H1 (cell line): ENCODE data around the gene CFAP100. TPM values are rescaled to one million over a fixed set of nuclear protein-coding genes. Genes with fewer than 3 reads are reported as not detected.

Source experiments
- CTCF ChIA-PET: fragments of 300-600 bp; sonication (Branson Sonifier 250); formaldehyde crosslinking; loops from one replicate; lab custom pipeline; 2021; ENCODE audit not compliant: partially characterized antibody; lab: Charles Lee
- POLR2A ChIA-PET: fragments of 300-600 bp; sonication (Branson Sonifier 250); formaldehyde crosslinking; loops from one replicate; lab custom pipeline; 2021; ENCODE audit warnings: inconsistent platforms; ENCODE audit not compliant: partially characterized antibody; lab: Charles Lee
- DNase-seq, 2 experiments: peaks; one replicate each; pipeline versions ENCODE4 v3.0.0 to v3.0.0-alpha.2; 2010 to 2022; ENCODE audit warnings: low spot score in 2 of 2, low read depth in 1 of 2, mixed read lengths in 1 of 2
- FAIRE-seq: peaks from 2 replicates; lab custom pipeline; 2011; peaks lifted over from hg19 to GRCh38; lab: Jason Lieb, UNC
- H2AFZ ChIP-seq: 2 replicates; pipeline ENCODE4 v1.8.1; 2012; ENCODE audit warnings: low read length, inconsistent platforms
- H2AK5ac ChIP-seq: 2 replicates; pipeline ENCODE4 v1.6.1; 2013; ENCODE audit warnings: low read depth, low read length
- H2BK120ac ChIP-seq: replicated peaks from 2 replicates; pipeline ENCODE3; 2013; ENCODE audit warnings: low read depth, low read length, inconsistent platforms
- H2BK12ac ChIP-seq: 2 replicates; pipeline ENCODE4 v1.6.1; 2013; ENCODE audit warnings: low read depth, low read length
- H2BK15ac ChIP-seq: 2 replicates; pipeline ENCODE4 v1.6.1; 2013; ENCODE audit warnings: low read length
- H2BK20ac ChIP-seq: 2 replicates; pipeline ENCODE4 v1.6.1; 2013; ENCODE audit warnings: low read length
- H2BK5ac ChIP-seq: 2 replicates; pipeline ENCODE4 v1.6.1; 2013; ENCODE audit warnings: low read depth, low read length
- H3K14ac ChIP-seq: 2 replicates; pipeline ENCODE4 v1.6.1; 2013; ENCODE audit warnings: inconsistent platforms; ENCODE audit not compliant: insufficient read length
- H3K18ac ChIP-seq: 2 replicates; pipeline ENCODE4 v1.6.1; 2013; ENCODE audit warnings: low read length; ENCODE audit errors: extremely low read depth
- H3K23ac ChIP-seq: 2 replicates; pipeline ENCODE4 v1.6.1; 2013; ENCODE audit warnings: inconsistent platforms; ENCODE audit not compliant: insufficient read length
- H3K23me2 ChIP-seq: 2 replicates; pipeline ENCODE4 v1.6.1; 2013; ENCODE audit warnings: low read depth, low read length
- H3K27ac ChIP-seq: 2 replicates; pipeline ENCODE4 v1.6.1; 2011; ENCODE audit warnings: low read depth, low read length, inconsistent platforms
- H3K27me3 ChIP-seq, 4 experiments: replicated peaks in 1 of 4; 1 replicate in 1 of 4; 2 replicates in 3 of 4; pipeline versions ENCODE4 v1.6.1 to v1.8.1; 2011 to 2013; ENCODE audit warnings: low read length in 3 of 4, mild to moderate bottlenecking in 3 of 4, inconsistent platforms in 2 of 4, mixed read lengths in 2 of 4, moderate library complexity in 1 of 4; ENCODE audit not compliant: control insufficient read depth in 3 of 4, insufficient read depth in 3 of 4; ENCODE audit errors: extremely low read depth in 1 of 4
- H3K36me3 ChIP-seq, 4 experiments: 2 replicates each; pipeline versions ENCODE4 v1.6.1 to v1.8.1; 2011 to 2013; ENCODE audit warnings: mild to moderate bottlenecking in 4 of 4, low read length in 3 of 4, moderate library complexity in 2 of 4, control low read depth in 1 of 4, inconsistent platforms in 1 of 4; ENCODE audit not compliant: insufficient read depth in 4 of 4, control insufficient read depth in 2 of 4
- H3K4ac ChIP-seq: replicated peaks from 2 replicates; pipeline ENCODE3; 2013; ENCODE audit warnings: low read length, low read depth, mixed read lengths, inconsistent platforms; ENCODE audit not compliant: insufficient read length
- H3K4me1 ChIP-seq, 4 experiments: replicated peaks in 1 of 4; 1 replicate in 1 of 4; 2 replicates in 3 of 4; pipeline versions ENCODE4 v1.6.1 to v1.8.1; 2011 to 2013; ENCODE audit warnings: low read length in 3 of 4, inconsistent platforms in 2 of 4, mixed read lengths in 1 of 4; ENCODE audit not compliant: insufficient read depth in 4 of 4, control insufficient read depth in 3 of 4
- H3K4me2 ChIP-seq, 2 experiments: 2 replicates each; pipeline versions ENCODE4 v1.6.1 to v1.8.1; 2011 to 2013; ENCODE audit warnings: low read depth in 2 of 2, low read length in 2 of 2, control low read depth in 1 of 2, inconsistent platforms in 1 of 2, mild to moderate bottlenecking in 1 of 2; ENCODE audit not compliant: insufficient read depth in 1 of 2
- H3K4me3 ChIP-seq, 4 experiments: fragments of 200-600, 300-600 bp in 1 of 4; sonication (generic), shearing (Covaris generic), sonication (Bioruptor Twin) in 1 of 4; 2 replicates each; pipeline versions ENCODE4 v1.5.1 to v1.8.1; 2011 to 2016; ENCODE audit warnings: low read length in 4 of 4, low read depth in 3 of 4, control low read depth in 2 of 4, inconsistent platforms in 2 of 4, mild to moderate bottlenecking in 2 of 4, mixed read lengths in 1 of 4, moderate library complexity in 1 of 4; ENCODE audit not compliant: insufficient read depth in 2 of 4; ENCODE audit errors: extremely low read depth in 1 of 4
- H3K56ac ChIP-seq: replicated peaks from 2 replicates; pipeline ENCODE3; 2013; ENCODE audit warnings: low read depth, mild to moderate bottlenecking, mixed read lengths, low read length, inconsistent platforms; ENCODE audit not compliant: insufficient read length
- H3K79me1 ChIP-seq: 2 replicates; pipeline ENCODE4 v1.6.1; 2013; ENCODE audit warnings: low read depth, low read length, control low read depth
- H3K79me2 ChIP-seq, 2 experiments: 2 replicates each; pipeline versions ENCODE4 v1.6.1 to v1.8.1; 2012 to 2013; ENCODE audit warnings: low read length in 2 of 2, mild to moderate bottlenecking in 2 of 2, inconsistent platforms in 1 of 2; ENCODE audit not compliant: insufficient read depth in 2 of 2, control insufficient read depth in 1 of 2
- H3K9ac ChIP-seq, 4 experiments: replicated peaks in 1 of 4; 1 replicate in 1 of 4; 2 replicates in 3 of 4; pipeline versions ENCODE4 v1.6.1 to v1.8.1; 2011 to 2013; ENCODE audit warnings: low read depth in 3 of 4, low read length in 3 of 4, control low read depth in 2 of 4, mild to moderate bottlenecking in 2 of 4, moderate library complexity in 2 of 4, inconsistent platforms in 1 of 4; ENCODE audit errors: extremely low read depth in 1 of 4
- H3K9me3 ChIP-seq, 2 experiments: 2 replicates each; pipeline versions ENCODE4 v1.6.1 to v1.8.1; 2012 to 2013; ENCODE audit warnings: mild to moderate bottlenecking in 2 of 2, moderate library complexity in 2 of 2, control low read depth in 1 of 2, inconsistent platforms in 1 of 2, low read depth in 1 of 2, low read length in 1 of 2, mixed read lengths in 1 of 2; ENCODE audit not compliant: insufficient read depth in 2 of 2
- H4K20me1 ChIP-seq, 2 experiments: replicated peaks in 1 of 2; 2 replicates each; pipeline versions ENCODE3 to v1.8.1; 2011 to 2013; ENCODE audit warnings: inconsistent platforms in 2 of 2, low read length in 2 of 2, mild to moderate bottlenecking in 1 of 2; ENCODE audit not compliant: insufficient read depth in 2 of 2, control insufficient read depth in 1 of 2
- H4K5ac ChIP-seq: 2 replicates; pipeline ENCODE4 v1.6.1; 2013; ENCODE audit warnings: low read length, low read depth, mixed read lengths, inconsistent platforms; ENCODE audit not compliant: insufficient read length
- H4K8ac ChIP-seq: 2 replicates; pipeline ENCODE4 v1.8.0; 2013; ENCODE audit warnings: mild to moderate bottlenecking, moderate library complexity, low read length, inconsistent platforms; ENCODE audit not compliant: insufficient read depth; ENCODE audit errors: extremely low read depth
- H4K91ac ChIP-seq: replicated peaks from 2 replicates; pipeline ENCODE3; 2013; ENCODE audit warnings: low read length, mixed read lengths, inconsistent platforms; ENCODE audit not compliant: insufficient read length
- EP300 ChIP-seq, 2 experiments: IDR thresholded peaks; 1 replicate in 1 of 2; 2 replicates in 1 of 2; pipeline ENCODE4 v1.6.1; 2011 to 2012; ENCODE audit warnings: low read depth in 2 of 2, low read length in 2 of 2, mild to moderate bottlenecking in 2 of 2, borderline replicate concordance in 1 of 2, inconsistent platforms in 1 of 2, moderate library complexity in 1 of 2
- EZH2 ChIP-seq: fragments of 200-600 bp; sonication (generic); IDR thresholded peaks from 2 replicates; pipeline ENCODE4 v1.7.1; 2012; ENCODE audit warnings: low read depth, mild to moderate bottlenecking, moderate library complexity, low read length, inconsistent platforms; ENCODE audit not compliant: severe bottlenecking
- FOSL1 ChIP-seq: IDR thresholded peaks from 2 replicates; pipeline ENCODE4 v1.6.1; 2011; ENCODE audit warnings: mild to moderate bottlenecking, low read depth, low read length, moderate library complexity; ENCODE audit not compliant: insufficient read depth
- HDAC2 ChIP-seq, 2 experiments: fragments of 300-600 bp in 1 of 2; sonication (generic) in 1 of 2; IDR thresholded peaks; 2 replicates each; pipeline ENCODE4 v1.6.1; 2011 to 2012; ENCODE audit warnings: low read depth in 2 of 2, low read length in 2 of 2, mild to moderate bottlenecking in 2 of 2, moderate library complexity in 2 of 2, borderline replicate concordance in 1 of 2, inconsistent platforms in 1 of 2
- MAX ChIP-seq: IDR thresholded peaks from 2 replicates; pipeline ENCODE4 v1.6.1; 2012; ENCODE audit warnings: inconsistent platforms
- RXRA ChIP-seq: IDR thresholded peaks from 2 replicates; pipeline ENCODE4 v1.6.1; 2011; ENCODE audit warnings: low read depth, mild to moderate bottlenecking, low read length, moderate library complexity; ENCODE audit not compliant: insufficient read depth
- WGBS, 2 experiments: shearing (Covaris generic) in 1 of 2; methylation state at CpG; one replicate each; pipeline versions ENCODE4 v1.1.6 to v1.1.7; 2013 to 2015; ENCODE audit warnings: low lambda C conversion rate in 2 of 2, mixed read lengths in 2 of 2, inconsistent platforms in 1 of 2, low coverage in 1 of 2, missing lambda C conversion rate in 1 of 2; ENCODE audit not compliant: insufficient replicate concordance in 2 of 2, insufficient coverage in 1 of 2, insufficient read length in 1 of 2; ENCODE audit errors: extremely low coverage in 1 of 2, missing lambda C conversion rate in 1 of 2; 5-methylcytosine and 5-hydroxymethylcytosine counted together
- polyA plus RNA-seq, 7 experiments: library from polyadenylated mRNA; depleted of rRNA in 3 of 7; stranded (reverse) in 5 of 7; unstranded in 2 of 7; fragments of >200 nt in 5 of 7; fragments of 200-250 nt in 2 of 7; gene quantifications; 1 replicate in 5 of 7; 2 replicates in 1 of 7; 4 replicates in 1 of 7; pipeline versions ENCODE4 v1.2.1 to v1.2.3, GENCODE V29; 2011 to 2013; ENCODE audit warnings: missing spikeins in 2 of 7, mixed read lengths in 2 of 7
- total RNA-seq: library from RNA; stranded (reverse); fragmentation: NEBNext Ultra II Directional; extraction: Animal tissue kit (Norgen Biotek cat#: 25700); gene quantifications from 2 replicates; pipeline ENCODE4 v1.2.1, GENCODE V29; 2021

CFAP100 gene
- total and polyA plus RNA-seq, 2 of the 8 experiments (the other 6 are each of a cell fraction or from before 2014, with no cell fraction given), result 0.17 TPM; not detected in 1

GRCh38 chr3:126396536-126396935 lies 1.8 kb downstream of the CFAP100 start:
- H3K9ac ChIP-seq, result no peak overlapping the region
- 0 out of 2 replicates have a peak overlapping the region, but pooled peaks have one; percentile 46 for H2BK15ac ChIP-seq
- no peak overlapping the region; the same call in 1 of the 2 replicates for H2AK5ac ChIP-seq
- no peak overlapping the region for H4K91ac ChIP-seq
- no peak overlapping the region for H3K4ac ChIP-seq
- FAIRE-seq, result no peak
- H4K8ac ChIP-seq, result no peak overlapping the region
- H4K5ac ChIP-seq, result no peak overlapping the region
- no peak overlapping the region for H3K56ac ChIP-seq
- no peak overlapping the region for H3K14ac ChIP-seq
- H3K79me1 ChIP-seq, result no peaks in the 10 kb centered on the region
- no peak for DNase-seq
- no peak overlapping the region for H3K4me2 ChIP-seq
- WGBS, 2 experiments, result 91% methylated on average over 5 of the region's 5 CpGs; no CpG with 5 or more reads in 1 of the 2 experiments
- H2BK12ac ChIP-seq, result peak overlapping the region; percentile 27; the same call in 1 of the 2 replicates
- H2AFZ ChIP-seq, result no peak overlapping the region
- no peak overlapping the region for H3K23ac ChIP-seq
- peaks cover 3% of the 10 kb centered on the region; the same call in 1 of the 2 replicates for H3K23me2 ChIP-seq
- H3K18ac ChIP-seq, result no peak overlapping the region
- CTCF ChIA-PET, result interaction anchor here (0.8 to 3.1 kb wide), 7 partner anchors 9 to 263 kb away, joined by 3 to 11 read pairs (median 3); no protein-coding TSS in a partner anchor
- H2BK120ac ChIP-seq, result no peak overlapping the region
- H3K36me3 ChIP-seq, result no peaks in the 10 kb centered on the region
- POLR2A ChIA-PET, result interaction anchor here (0.7 kb wide), 1 partner anchor 79 kb away, joined by 3 read pairs; the partner anchor contains the start of gene ZXDC
- no peak overlapping the region for H2BK5ac ChIP-seq
- peaks cover 9 to 31% (median 29%) of the 10 kb centered on the region in 4 experiments for H3K27me3 ChIP-seq
- peaks cover 0 to 7% (median 1%) of the 10 kb centered on the region in 4 experiments; a peak in 3 of 7 replicates for H3K4me1 ChIP-seq
- H3K9me3 ChIP-seq, result no peaks in the 10 kb centered on the region
- no peak overlapping the region for H3K27ac ChIP-seq
- H3K79me2 ChIP-seq, result no peaks in the 10 kb centered on the region
- H2BK20ac ChIP-seq, result no peak overlapping the region
- H3K4me3 ChIP-seq, result no peak overlapping the region
- H4K20me1 ChIP-seq, result no peaks in the 10 kb centered on the region
- no peak for TF ChIP-seq EP300 (IDR thresholded peaks at IDR 0.05; ENCODE audit: borderline replicate concordance in 1 of 2, low read depth in 2 of 2, low read length in 2 of 2)
- no peak for TF ChIP-seq MAX
- TF ChIP-seq HDAC2 (IDR thresholded peaks at IDR 0.05; ENCODE audit: borderline replicate concordance in 1 of 2, low read depth in 2 of 2, low read length in 2 of 2), result no peak
- TF ChIP-seq EZH2, result no peak
- no peak for TF ChIP-seq FOSL1
- TF ChIP-seq RXRA, result no peak
